GM21619 (cell line): ENCODE measurements around the gene NRN1L.

Experiments
- ATAC-seq: cut with Tn5 transposase; IDR thresholded peaks from one replicate; pipeline ENCODE4 v1.9.1; 2021; ENCODE audit not compliant: unreplicated experiment

The NRN1L gene

DNA sequence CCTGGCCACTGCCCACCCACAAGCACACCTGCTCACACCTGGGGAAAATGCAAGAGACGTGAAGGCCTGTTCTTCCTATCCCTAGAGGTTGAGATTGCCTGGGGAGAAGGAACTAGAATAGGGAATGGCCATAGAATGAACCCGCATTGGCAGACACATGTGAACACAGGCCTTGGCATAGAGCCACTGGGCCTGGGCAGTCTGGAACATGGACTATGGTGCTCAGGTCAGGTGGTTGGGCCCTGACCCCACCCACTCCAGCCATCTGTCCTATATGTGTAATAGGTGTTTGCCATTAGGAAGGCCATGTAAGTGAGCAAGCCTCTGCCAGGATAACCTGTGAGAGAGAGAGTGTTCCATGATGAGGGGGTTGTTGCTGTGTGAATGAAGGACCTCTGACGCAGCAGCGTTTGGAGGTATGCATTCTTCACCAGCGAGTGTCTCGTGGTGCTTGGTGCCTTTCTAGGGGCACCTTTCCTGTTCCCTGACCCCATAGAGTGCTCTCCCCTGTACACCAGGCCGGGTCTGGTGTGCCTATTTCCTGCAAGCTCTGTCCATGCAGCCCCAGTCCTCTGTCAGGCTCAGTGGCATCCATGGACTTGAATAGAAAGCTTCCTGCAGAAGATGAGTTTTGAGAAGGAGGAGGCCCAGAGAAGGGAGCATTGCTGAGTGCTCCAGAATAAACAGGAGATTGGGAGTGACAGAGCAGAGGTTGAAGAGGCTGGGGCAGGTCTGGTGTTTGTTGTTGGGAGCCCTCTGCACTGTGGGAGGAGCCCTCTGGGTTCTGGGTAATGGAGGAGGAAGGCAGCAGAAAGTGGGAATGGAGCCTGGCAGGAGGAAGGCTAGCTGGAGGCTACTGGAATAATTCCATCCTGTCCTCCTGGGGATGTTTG lies 31.4 kb downstream of the NRN1L start:
- ATAC-seq = no peak

DNA sequence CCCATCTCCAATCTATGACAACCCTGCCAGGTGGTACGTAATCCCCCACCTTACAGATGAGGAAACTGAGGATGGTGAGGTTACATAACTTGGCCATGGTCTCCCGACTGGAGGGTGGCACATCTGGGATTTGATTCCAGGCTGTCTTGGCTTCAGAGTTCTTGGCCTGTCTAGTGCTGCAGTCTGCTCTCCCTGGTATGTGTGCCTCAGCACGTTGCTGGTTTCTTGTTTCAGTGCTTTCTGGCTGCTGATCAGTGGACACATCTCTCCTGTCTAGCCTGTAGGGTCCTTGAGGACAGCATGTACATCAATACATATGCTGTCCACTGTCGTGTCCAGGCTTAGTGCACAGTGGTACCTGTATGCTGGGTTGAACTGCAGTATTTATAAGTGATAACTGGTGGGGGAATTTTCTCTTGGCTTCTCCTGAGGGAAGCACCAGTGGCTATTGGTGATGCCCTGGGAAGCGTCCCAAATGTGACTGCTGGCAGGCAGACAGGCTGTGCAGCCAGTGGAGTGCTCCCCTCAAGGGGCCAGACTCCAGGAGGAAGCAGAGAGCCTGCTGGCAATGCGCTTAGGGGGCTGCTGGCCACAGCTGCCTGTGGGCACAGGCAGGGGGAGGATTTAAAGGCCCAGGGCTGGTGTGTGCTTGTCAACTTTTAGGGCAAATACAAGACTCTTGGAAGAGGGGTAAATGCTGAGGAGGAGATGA lies 32.6 kb downstream of the NRN1L start:
- no peak for ATAC-seq

DNA sequence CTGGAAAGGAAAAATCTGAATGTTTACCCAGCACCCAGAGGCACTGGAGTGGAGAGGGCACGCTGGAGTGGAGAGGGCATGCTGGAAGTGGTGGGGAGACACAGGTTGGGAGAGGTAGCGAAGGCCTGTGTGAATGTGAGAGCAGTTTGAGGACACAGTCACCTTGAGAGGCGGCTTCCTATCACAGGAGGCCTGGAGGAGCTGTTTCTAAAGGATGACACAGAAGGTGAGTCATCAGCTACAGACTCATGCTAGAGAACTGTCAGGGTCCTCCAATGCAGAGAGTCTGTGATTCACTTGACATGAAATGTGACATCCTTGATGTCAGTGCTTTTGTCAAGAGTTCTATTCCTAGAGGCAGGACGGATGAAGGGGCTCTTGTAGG lies 33.2 kb downstream of the NRN1L start:
- ATAC-seq = no peak

DNA sequence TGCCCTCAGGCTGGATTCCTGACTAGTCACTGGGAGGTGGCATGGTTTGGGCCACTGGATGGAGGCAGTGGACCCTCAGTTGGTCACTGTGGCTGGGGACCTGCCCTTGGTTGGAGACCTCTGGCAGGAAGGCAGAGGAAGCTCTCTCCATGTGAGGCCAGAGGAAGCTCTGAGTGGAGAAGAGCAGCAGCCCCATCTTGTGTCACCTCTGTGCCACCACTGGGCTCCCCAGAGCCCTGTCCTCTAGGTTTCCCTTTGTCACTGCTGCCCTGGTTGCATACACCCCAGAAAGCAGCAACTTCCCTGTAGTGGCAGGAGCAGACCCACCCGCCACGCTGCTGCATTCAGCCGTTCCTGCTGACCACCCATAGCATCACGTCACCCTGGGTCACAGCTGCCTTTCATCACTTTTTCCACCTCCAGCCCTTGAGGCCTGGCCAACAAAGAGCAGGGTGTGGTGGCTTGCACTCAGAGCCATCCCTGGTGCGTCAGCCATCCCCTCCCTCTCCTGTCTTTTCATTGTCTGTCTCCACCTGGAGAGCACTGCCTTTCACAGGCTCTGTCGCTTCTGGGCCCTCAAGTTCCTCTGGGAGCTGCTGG lies 35.0 kb downstream of the NRN1L start:
- no peak for ATAC-seq

DNA sequence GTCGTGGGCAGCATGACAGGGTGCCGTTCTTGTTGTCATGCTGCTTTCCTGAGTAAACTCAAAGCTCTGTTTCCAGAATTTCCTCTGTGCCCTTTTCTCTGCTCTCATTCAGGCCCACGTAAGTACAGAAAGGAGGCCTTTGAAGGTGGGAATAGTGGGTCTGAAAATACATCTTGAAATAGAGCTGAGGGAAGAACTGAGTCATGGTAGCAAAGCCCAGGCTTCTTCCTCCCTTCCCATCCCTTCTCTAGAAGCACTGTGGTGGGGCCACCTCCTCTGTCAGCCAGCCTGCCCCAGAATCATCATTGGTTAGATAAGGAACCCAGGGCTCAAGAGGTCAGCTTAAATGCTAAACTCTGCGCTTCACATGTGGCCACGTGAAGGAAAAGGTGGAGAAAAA lies 37.5 kb downstream of the NRN1L start:
- ATAC-seq = no peak

DNA sequence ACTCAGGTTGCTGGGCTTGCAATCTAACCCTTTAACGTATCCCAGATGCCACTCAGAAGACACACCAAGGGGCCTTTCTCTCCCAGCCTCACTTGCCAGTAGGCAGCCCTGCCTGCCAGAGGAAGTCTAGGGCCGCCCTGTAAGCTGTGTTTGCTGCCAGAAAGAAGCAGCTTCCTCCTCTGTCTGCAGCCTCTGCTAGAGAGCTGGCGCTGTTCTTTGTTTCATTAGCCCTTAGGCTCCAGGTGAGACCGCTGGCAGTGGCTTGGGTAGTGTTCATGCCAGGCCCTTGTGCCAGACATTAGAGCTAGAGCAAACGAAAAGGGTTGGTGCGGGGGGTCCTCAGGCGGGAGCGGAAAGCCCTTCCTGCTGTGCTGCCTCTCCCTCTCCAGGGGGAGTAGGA lies 38.1 kb downstream of the NRN1L start:
- no peak for ATAC-seq

DNA sequence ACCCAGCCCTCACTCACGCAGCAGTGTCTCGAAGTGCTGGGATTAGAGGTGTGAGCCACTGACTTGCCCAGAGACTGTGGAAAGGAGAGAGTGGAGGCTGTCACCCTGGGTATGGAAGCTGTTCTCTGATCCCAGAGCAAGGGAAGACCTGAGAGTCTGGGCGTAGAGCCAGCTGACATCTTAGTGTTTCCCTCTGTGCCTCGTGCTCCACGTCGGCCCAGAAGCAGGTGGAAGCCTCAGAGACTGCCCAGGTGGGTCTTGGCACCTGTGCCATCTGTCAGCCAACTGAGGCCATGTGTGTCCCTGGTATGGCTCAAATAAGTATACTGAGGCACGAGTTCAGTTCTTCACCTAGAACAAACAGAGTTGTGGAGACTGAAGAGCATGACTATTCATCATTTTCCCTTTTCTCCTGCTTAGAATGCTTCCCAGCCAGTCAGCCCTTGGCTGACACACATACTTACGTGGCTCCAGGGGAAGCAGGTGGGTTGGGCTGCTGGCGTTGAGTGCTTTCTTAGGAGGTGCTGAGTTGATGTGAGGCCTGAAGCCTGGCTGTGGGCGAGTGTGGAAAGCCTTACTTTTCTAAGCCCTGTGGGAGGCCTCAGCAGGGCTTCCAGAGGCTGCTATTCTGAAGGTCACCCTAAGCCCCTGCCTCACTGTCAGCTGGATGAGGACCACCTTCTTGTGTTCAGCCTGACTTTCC lies 38.9 kb downstream of the NRN1L start:
- ATAC-seq = no peak

DNA sequence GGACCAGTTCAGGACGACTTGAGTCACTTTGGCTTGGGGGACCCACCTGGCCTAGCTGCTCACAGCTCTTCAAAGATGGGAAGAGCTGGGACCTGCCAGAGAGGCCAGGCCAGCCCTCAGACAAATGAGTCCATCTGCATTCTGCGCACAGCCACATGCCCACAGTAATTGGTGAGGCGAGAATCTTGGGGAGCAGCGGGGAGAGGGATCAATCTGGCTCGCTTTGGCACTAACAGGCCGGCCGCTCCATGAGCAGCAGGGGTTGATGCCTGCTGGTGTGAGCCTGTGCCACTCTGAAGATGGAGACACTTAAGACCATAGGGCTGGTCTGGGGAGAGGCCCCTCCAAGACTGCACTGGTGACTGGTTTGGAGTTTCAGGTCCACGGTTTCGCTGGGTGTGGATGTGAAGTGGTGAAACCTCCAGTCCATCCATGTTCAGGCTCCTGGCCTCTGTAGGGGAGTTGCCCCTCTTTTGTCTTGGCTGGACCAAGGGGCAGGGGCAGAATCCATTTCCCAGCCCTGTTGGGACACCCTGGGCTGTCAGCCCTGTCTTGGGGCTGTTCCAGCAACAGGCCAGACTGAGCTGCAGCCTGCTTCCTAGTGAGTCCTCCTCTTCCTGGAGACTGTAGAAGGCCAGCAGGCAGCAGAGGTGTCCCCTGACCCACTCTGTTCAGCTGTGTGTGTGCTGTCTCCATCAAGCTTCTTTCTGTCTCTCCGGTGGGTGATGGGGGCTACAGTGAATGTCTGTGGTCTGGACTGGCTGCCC lies 39.6 kb downstream of the NRN1L start:
- ATAC-seq = no peak

DNA sequence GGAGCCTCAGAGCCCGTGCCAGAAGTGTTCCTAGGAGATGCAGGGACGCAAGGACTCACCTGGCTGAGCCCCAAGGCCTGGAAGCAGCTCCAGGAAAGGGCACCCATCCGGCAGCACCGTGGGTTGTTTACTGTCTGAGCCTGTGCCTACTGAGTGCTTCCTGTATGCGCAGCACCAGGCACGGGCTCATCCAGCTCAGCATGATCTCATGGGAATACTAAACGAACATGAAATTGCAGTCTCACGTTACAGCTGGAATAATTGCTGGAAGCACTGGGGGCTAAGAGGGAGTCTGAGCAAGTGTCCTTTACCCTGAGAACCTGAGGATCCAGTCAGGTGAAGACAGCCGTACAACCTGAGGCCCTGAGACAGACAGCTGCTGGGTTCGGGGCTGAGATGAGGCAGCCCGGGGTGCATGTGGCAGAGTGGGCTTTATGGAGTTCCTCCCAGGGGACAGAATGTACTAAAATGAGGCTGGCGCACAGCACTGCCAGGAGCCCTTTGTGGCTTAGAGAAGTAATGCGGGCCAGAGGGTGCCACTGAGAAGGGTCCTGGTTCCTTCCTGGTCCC lies 41.6 kb downstream of the NRN1L start:
- ATAC-seq = no peak

DNA sequence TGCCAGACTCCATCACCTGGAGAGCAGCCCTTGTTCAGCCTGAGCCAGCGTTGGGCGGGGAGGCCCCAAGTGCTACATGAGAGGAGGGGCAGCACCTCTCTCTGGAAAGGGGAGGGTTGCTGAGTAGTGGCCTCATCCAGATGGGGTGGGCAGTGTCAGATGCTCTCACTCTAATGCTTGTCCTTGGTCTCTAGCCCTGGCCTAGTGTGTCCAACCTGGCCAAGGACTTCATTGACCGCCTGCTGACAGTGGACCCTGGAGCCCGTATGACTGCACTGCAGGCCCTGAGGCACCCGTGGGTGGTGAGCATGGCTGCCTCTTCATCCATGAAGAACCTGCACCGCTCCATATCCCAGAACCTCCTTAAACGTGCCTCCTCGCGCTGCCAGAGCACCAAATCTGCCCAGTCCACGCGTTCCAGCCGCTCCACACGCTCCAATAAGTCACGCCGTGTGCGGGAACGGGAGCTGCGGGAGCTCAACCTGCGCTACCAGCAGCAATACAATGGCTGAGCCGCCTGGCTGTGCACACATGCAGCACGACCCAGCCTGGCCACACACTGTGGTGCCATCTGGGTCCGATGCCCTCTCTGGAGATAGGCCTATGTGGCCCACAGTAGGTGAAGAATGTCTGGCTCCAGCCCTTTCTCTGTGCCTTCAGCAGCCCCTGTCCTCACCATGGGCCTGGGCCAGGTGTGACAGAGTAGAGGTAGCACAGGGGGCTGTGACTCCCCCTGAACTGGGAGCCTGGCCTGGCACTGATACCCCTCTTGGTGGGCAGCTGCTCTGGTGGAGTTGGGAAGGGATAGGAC lies 42.7 kb downstream of the NRN1L start:
- no peak for ATAC-seq

DNA sequence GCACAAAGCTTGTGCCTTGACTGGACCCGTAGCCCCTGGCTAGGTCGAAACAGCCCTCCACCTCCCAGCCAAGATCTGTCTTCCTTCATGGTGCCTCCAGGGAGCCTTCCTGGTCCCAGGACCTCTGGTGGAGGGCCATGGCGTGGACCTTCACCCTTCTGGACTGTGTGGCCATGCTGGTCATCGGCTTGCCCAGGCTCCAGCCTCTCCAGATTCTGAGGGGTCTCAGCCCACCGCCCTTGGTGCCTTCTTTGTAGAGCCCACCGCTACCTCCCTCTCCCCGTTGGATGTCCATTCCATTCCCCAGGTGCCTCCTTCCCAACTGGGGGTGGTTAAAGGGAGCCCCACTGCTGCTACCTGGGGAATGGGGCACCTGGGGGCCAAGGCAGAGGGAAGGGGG lies 43.5 kb downstream of the NRN1L start:
- no peak for ATAC-seq

DNA sequence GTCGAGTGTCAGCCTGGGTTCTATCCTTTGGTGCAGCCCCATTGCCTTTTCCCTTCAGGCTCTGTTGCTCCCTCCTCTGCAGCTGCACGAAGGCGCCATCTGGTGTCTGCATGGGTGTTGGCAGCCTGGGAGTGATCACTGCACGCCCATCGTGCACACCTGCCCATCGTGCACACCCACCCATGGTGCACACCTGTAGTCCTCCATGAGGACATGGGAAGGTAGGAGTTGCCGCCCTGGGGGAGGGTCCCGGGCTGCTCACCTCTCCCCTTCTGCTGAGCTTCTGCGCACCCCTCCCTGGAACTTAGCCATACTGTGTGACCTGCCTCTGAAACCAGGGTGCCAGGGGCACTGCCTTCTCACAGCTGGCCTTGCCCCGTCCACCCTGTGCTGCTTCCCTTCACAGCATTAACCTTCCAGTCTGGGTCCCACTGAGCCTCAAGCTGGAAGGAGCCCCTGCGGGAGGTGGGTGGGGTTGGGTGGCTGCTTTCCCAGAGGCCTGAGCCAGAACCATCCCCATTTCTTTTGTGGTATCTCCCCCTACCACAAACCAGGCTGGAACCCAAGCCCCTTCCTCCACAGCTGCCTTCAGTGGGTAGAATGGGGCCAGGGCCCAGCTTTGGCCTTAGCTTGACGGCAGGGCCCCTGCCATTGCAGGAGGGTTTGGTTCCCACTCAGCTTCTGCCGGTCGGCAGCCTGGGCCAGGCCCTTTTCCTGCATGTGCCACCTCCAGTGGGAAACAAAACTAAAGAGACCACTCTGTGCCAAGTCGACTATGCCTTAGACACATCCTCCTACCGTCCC lies 44.1 kb downstream of the NRN1L start:
- ATAC-seq = peak; percentile 52

DNA sequence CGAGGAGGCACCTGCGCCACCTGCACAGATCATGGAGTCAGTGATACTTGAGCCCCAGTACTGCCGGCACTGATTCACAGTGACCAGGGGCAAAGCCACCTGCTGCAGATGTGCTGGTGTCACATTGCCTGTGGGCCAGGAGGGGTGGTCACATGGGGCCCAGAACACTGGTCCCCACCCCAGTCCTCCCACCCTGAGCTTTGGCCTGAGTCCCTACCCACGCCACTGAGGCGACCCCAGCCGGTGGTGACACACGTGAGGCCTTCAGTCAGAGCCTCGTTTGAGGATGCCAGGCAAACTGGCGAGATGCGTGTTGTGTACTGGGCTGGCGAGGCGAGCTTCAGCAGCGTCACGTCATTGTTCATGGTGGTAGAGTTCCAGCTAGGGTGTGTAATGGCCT lies 45.5 kb downstream of the NRN1L start:
- no peak for ATAC-seq

DNA sequence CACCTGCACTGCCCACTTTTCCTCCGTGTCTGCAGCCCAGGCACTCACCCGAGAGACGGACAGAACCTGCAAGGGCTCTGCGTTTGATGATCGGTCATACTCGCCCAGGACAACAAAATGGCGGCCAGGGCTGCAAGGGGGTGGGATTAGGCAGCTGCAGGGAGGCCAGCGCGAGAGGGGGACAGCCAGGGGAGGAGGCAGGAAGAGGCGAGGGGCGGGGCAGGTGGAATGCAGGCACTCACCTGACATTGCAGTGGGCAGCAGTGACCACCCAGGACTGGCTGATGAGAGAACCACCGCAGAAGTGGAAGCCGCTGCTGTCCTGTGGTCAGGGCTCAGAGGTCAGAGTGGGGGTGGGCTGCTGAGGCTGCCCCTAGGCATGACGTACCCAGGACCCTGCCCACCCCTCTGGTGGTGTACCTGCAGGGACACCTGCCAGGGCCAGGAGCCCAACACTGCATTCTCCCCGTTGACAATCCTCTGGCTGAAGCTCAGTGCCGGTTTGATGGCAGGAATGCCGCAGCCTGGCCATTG lies 46.1 kb downstream of the NRN1L start:
- ATAC-seq = no peak

DNA sequence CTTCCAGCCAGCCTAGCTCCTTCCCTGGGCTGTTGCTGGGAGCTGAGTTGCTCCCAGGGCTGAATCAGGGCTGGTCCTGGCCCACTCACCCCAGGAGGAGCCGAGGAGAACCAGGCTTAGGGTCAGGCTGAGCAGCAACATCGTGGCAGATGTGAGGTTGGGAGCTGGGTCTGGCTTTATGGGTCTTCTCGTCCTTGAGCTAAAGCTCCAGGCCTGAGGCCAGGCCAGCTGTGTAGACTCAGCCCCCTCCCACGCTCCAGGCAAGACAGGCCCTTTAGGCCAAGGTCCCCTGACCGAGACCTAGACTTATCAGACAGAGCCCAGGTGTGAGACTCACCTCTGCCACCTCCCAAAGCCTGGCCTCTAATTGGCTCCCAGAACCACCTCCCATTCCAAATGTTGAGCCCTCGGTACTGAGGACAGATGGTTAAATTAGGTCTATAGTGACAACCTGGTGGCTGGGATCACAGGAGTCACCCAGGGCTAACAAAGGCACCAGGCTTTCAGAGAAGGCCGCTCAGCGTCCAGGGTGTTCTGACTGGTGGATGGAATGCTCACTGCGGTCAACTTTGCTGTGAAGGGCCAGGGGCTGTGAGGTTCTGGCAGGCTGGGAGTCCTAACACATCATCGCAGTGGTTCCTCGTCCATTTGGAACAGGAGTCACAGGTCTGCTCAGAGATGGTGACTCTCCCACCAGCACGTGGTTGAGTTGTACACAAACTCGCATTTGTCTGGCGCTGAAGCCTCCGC lies 47.2 kb downstream of the NRN1L start, which contains the start of gene CTRL:
TSS of gene CTRL (minus strand) at position 151 of the 750 bp plus-strand sequence. CDS start at position 141, 10 bp downstream.
- ATAC-seq = no peak

DNA sequence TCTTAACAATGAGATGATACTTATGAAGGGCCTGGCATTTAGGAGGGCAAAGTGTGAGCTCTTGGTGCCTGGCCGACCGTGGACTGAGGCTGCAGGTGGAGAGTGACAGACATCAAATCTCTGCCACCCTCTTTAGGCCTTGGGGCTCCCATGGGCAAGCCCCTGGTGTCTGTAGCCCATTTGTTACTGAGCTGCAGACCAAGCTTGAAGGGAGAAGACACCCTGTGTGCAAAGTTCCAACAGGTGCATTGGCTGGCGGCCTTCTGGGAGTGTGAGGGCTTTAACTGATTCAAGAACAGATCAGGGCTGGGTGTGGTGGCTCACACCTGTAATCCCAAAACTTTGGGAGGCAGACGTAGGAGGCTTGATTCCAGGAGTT lies 47.8 kb downstream of the NRN1L start:
- no peak for ATAC-seq

DNA sequence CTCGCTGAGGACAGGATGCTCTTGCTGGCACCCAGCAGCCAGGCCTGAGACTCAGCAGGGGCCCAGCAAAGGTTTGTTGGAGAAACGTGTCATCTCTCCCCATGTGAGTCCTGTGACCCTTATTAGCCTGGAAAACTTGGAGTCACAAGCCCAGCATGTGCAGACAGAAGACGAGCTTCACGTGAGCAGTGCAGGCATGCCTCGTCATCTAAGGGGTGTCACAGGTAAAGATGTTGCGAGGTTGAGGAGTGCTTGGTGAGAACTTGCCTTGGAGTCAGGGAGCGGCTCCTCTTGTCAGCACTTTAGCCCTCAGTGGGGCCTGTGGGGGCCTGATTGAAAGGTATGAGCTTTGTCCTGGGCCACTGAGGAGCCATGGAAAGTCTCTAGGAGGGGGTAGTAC lies 49.1 kb downstream of the NRN1L start:
- ATAC-seq = no peak
